NK-92 treated with Interleukin-12 subunit alpha and Interleukin-12 subunit beta, amount 100 ng/mL, for 24 hours (cell line): Measurements from ENCODE around the gene ITGA11.

ENCODE experiments used
- DNase-seq: peaks from one replicate; lab custom pipeline; 2025; lab: John Stamatoyannopoulos, UW

The ITGA11 gene

GRCh38 chr15:68352401-68353062 is 79.4 kb downstream of the ITGA11 start:
- no peak for DNase-seq

GRCh38 chr15:68349151-68349550 is 82.8 kb downstream of the ITGA11 start:
- no peak for DNase-seq

- no peak for DNase-seq
Observed at GRCh38 chr15:68348606-68349005, 83.4 kb downstream of the ITGA11 start.

- DNase-seq, result no peak
Observed at GRCh38 chr15:68348081-68348480, 83.9 kb downstream of the ITGA11 start.

- no peak for DNase-seq
Observed at GRCh38 chr15:68347392-68347791, 84.6 kb downstream of the ITGA11 start.

GRCh38 chr15:68346979-68347378 is 85.0 kb downstream of the ITGA11 start:
- DNase-seq, result no peak

GRCh38 chr15:68345481-68345880 is 86.5 kb downstream of the ITGA11 start:
- DNase-seq, result no peak

GRCh38 chr15:68344600-68344999 is 87.4 kb downstream of the ITGA11 start:
- no peak for DNase-seq

- DNase-seq, result no peak
Observed at GRCh38 chr15:68343579-68344225, 88.3 kb downstream of the ITGA11 start.

GRCh38 chr15:68341760-68342725 is 89.9 kb downstream of the ITGA11 start:
- DNase-seq, result no peak

GRCh38 chr15:68340726-68341671 is 91.0 kb downstream of the ITGA11 start:
- DNase-seq, result no peak

GRCh38 chr15:68339481-68339880 is 92.5 kb downstream of the ITGA11 start:
- DNase-seq, result no peak

GRCh38 chr15:68337826-68338225 is 94.1 kb downstream of the ITGA11 start:
- no peak for DNase-seq

- DNase-seq, result no peak
Observed at GRCh38 chr15:68336516-68336915, 95.4 kb downstream of the ITGA11 start.

- DNase-seq, result no peak
Observed at GRCh38 chr15:68335655-68336054, 96.3 kb downstream of the ITGA11 start.

- DNase-seq, result no peak
Observed at GRCh38 chr15:68335251-68335650, 96.7 kb downstream of the ITGA11 start.

- no peak for DNase-seq
Observed at GRCh38 chr15:68334661-68335124, 97.3 kb downstream of the ITGA11 start.

- no peak for DNase-seq
Observed at GRCh38 chr15:68333775-68334470, 98.0 kb downstream of the ITGA11 start.

GRCh38 chr15:68332266-68332665 is 99.7 kb downstream of the ITGA11 start:
- no peak for DNase-seq

- DNase-seq, result no peak
Observed at GRCh38 chr15:68330901-68331300, 101.1 kb downstream of the ITGA11 start.

- no peak for DNase-seq
Observed at GRCh38 chr15:68330416-68330815, 101.5 kb downstream of the ITGA11 start.
